ENCODE measurements around the gene GAB2.

Gene GAB2

DNA sequence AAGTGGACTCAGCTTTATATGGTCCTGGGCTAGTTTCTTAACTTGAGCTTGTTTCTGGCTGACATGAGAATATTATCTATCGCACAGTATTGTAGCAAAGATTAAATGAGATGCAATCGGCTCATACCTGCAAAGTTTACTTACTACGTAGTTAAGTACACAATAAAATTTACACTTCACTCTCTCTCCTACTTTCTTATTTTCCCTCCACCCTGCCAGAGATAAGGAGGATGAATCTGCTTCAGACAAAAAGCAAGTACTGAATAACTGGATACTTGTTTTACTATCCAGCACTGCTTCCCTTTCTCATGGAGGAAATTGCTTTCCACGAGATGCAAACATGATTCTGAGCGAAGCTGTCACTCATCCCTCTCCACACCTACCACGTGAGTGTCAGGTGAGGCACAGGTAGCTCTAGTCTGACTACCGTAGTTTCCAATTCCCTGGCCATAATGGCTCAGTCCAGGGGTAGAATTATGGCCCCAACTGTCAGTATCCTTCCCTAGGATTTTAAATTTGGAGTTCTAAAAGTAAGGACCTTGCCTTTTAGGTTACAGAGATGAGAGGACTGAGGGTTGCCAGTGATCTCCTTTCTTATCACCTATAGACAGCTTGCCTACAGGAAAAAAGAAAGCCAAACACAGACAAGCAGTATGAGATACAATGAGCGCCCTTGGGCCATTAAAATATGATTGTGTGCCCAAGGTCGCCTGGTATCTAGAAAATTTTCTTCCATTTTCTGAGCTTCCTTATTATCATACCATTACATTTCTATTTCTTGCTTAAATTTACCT is 39.8 kb downstream of the GAB2 start:
- TF ChIP-seq, protein P1, sequence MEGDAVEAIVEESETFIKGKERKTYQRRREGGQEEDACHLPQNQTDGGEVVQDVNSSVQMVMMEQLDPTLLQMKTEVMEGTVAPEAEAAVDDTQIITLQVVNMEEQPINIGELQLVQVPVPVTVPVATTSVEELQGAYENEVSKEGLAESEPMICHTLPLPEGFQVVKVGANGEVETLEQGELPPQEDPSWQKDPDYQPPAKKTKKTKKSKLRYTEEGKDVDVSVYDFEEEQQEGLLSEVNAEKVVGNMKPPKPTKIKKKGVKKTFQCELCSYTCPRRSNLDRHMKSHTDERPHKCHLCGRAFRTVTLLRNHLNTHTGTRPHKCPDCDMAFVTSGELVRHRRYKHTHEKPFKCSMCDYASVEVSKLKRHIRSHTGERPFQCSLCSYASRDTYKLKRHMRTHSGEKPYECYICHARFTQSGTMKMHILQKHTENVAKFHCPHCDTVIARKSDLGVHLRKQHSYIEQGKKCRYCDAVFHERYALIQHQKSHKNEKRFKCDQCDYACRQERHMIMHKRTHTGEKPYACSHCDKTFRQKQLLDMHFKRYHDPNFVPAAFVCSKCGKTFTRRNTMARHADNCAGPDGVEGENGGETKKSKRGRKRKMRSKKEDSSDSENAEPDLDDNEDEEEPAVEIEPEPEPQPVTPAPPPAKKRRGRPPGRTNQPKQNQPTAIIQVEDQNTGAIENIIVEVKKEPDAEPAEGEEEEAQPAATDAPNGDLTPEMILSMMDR (IDR thresholded peaks at IDR 0.05; ENCODE audit: insufficient read depth, low read length, poor library complexity, severe bottlenecking) = no peak
- no peaks in the 10 kb centered on the region for H3K36me3 ChIP-seq (ENCODE audit: control insufficient read depth, insufficient read depth, low read length)
- DNase-seq (ENCODE audit: extremely low read depth, insufficient read length) = no peak
- H3K4me3 ChIP-seq (replicated peaks; ENCODE audit: low read depth, low read length) = no peak overlapping the region
- no peaks in the 10 kb centered on the region for H3K27me3 ChIP-seq (replicated peaks; ENCODE audit: control insufficient read depth, insufficient read depth, low read length)

DNA sequence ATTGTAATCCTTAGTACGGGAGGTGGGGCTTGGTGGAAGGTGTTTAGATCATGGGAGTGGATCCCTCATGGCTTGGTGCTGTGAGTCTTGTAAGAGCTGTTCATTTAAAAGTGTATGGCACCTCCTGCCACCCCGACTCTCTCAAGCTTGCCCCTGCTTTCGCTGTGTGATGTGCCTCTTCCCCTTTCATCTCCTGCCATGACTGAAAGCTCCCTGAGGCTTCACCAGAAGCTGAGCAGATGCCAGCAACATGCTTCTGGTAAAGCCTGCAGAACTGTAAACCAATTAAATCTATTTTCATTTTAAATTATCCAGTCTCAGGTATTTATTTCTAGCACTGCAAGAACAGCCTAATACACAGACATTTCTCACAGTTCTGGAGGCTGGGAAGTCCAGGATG is 40.8 kb downstream of the GAB2 start:
- DNase-seq (ENCODE audit: extremely low read depth, insufficient read length) = no peak
- no peak overlapping the region for H3K4me3 ChIP-seq (replicated peaks; ENCODE audit: low read depth, low read length)
- H3K27me3 ChIP-seq (replicated peaks; ENCODE audit: control insufficient read depth, insufficient read depth, low read length) = no peaks in the 10 kb centered on the region
- TF ChIP-seq, protein P1 (IDR thresholded peaks at IDR 0.05; ENCODE audit: insufficient read depth, low read length, poor library complexity, severe bottlenecking) = no peak
- H3K36me3 ChIP-seq (ENCODE audit: control insufficient read depth, insufficient read depth, low read length) = no peaks in the 10 kb centered on the region

DNA sequence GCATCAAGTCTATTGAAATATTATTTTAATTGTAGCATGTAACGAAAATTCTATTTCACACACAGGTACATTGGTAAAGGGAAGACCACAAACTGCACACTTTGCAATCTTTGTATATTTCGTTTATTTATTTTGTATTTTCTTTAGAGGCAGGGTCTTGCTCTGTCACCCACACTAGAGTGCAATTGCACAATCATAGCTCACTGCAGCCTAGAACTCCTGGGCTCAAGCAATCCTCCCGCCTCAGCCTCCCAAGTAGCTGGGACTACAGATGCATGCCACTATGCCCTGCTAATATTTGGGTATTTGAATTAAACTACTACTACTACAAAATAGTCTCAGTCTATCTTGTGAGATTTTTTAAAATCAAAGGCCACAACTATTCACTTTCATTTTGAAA is 42.7 kb downstream of the GAB2 start:
- no peak for DNase-seq (ENCODE audit: extremely low read depth, insufficient read length)
- no peaks in the 10 kb centered on the region for H3K36me3 ChIP-seq (ENCODE audit: control insufficient read depth, insufficient read depth, low read length)
- TF ChIP-seq, protein P1 (IDR thresholded peaks at IDR 0.05; ENCODE audit: insufficient read depth, low read length, poor library complexity, severe bottlenecking) = no peak
- H3K4me3 ChIP-seq (replicated peaks; ENCODE audit: low read depth, low read length) = no peak overlapping the region
- no peaks in the 10 kb centered on the region for H3K27me3 ChIP-seq (replicated peaks; ENCODE audit: control insufficient read depth, insufficient read depth, low read length)

DNA sequence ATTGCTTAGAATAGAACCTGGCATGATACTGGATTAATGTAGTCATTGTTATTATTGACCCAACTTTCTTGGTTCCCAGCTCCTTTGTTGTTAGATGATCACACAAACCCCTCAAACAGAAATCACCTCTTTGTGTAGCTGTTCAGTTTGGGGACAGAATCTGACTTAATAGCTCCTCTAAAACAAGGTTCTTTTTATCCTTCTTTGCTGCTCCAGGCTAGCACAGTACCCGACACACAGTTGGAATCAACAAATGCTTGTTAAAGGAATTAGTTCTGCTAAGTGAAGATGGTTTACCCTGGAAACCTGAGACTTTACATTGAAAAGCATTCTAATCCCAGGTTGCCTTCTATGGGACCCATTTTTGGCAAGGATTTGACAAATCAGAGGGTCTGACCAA is 43.9 kb downstream of the GAB2 start:
- H3K27me3 ChIP-seq (replicated peaks; ENCODE audit: control insufficient read depth, insufficient read depth, low read length) = no peaks in the 10 kb centered on the region
- TF ChIP-seq, protein P1 (IDR thresholded peaks at IDR 0.05; ENCODE audit: insufficient read depth, low read length, poor library complexity, severe bottlenecking) = no peak
- no peaks in the 10 kb centered on the region for H3K36me3 ChIP-seq (ENCODE audit: control insufficient read depth, insufficient read depth, low read length)
- DNase-seq (ENCODE audit: extremely low read depth, insufficient read length) = no peak
- H3K4me3 ChIP-seq (replicated peaks; ENCODE audit: low read depth, low read length) = no peak overlapping the region

DNA sequence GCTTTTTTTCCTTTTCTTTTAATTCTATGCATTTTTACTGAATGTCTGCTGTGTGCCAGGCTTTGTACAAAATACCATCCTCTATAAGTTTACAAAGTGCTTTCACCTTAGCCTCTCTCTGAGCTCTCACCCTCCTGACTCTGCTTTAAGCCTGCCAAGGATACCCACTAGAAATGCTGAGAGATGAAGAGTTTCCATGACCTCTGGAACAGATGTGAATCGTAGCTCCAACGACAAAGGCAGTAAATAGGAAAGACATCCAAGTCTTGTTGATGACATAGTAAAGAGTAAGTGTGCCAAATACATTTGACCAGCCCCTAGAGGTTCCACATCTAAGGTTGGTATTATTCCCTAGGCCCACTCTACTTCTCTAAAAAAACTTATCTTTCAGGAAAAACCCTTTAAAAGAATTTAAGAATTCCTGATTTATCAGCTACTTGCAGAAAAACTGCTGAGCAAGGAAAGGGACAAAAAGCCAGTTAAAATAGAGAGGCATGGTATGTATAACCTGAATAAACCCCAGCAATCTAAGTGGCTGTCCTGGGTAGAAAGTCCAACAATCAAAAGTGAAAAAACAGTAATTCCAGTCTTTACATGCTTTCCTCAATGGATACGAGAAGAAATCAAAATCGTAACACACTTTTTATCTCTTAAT is 45.4 kb downstream of the GAB2 start:
- H3K4me3 ChIP-seq (replicated peaks; ENCODE audit: low read depth, low read length) = no peak overlapping the region
- no peak for DNase-seq (ENCODE audit: extremely low read depth, insufficient read length)
- H3K36me3 ChIP-seq (ENCODE audit: control insufficient read depth, insufficient read depth, low read length) = no peaks in the 10 kb centered on the region
- no peaks in the 10 kb centered on the region for H3K27me3 ChIP-seq (replicated peaks; ENCODE audit: control insufficient read depth, insufficient read depth, low read length)
- TF ChIP-seq, protein P1 (IDR thresholded peaks at IDR 0.05; ENCODE audit: insufficient read depth, low read length, poor library complexity, severe bottlenecking) = no peak
